K562 (cell line): ENCODE data around the gene CHAF1A. TPM values are rescaled to one million over a fixed set of nuclear protein-coding genes. Genes with fewer than 3 reads are reported as not detected.

Source experiments
- CHD1 ChIP-seq: fragments of 200-600 bp; sonication (generic); IDR thresholded peaks from one replicate; pipeline ENCODE4 v1.6.1; 2012; ENCODE audit warnings: mild to moderate bottlenecking, moderate library complexity, low read length, inconsistent platforms
- FOSL1 ChIP-seq: fragments of 200-800 bp; sonication (Bioruptor generic); conservative IDR thresholded peaks from 2 replicates; pipeline ENCODE4 v1.6.1; 2016; ENCODE audit warnings: missing genetic modification characterization, missing compliant biosample characterization
- HDAC1 ChIP-seq, 2 experiments: fragments of 450-650 bp; IDR thresholded peaks; 2 replicates each; pipeline ENCODE4 v1.6.1; 2016 to 2017; ENCODE audit warnings: inconsistent platforms in 1 of 2, mild to moderate bottlenecking in 1 of 2, moderate library complexity in 1 of 2
- KAT2B ChIP-seq: IDR thresholded peaks from one replicate; pipeline ENCODE4 v1.6.1; 2012; ENCODE audit warnings: low read depth, mild to moderate bottlenecking, control low read depth, inconsistent platforms, low read length, moderate library complexity
- KLF10 ChIP-seq: fragments of 250-450 bp; sonication (Bioruptor Pico); IDR thresholded peaks from 2 replicates; pipeline ENCODE4 v1.6.1; 2021; ENCODE audit warnings: matching md5 sums
- MTA1 ChIP-seq: fragments of 450-650 bp; IDR thresholded peaks from 2 replicates; pipeline ENCODE4 v1.6.1; 2017; ENCODE audit warnings: borderline replicate concordance
- MTA2 ChIP-seq: fragments of 450-650 bp; IDR thresholded peaks from 2 replicates; pipeline ENCODE4 v1.6.1; 2016; ENCODE audit warnings: low read depth
- MYNN ChIP-seq, 2 experiments: sonication (generic); formaldehyde crosslinking in 1 of 2; IDR thresholded peaks; 2 replicates each; pipeline versions ENCODE4 v1.5.0 to v1.6.1; 2016 to 2020; ENCODE audit warnings: antibody characterized with exemption in 1 of 2, missing genetic modification reagents in 1 of 2
- NR2F6 ChIP-seq: fragments of 450-650 bp; formaldehyde crosslinking; IDR thresholded peaks from 2 replicates; pipeline ENCODE4 v1.4.0; 2020; ENCODE audit warnings: mild to moderate bottlenecking
- PURB ChIP-seq: sonication (generic); formaldehyde crosslinking; IDR thresholded peaks from 2 replicates; pipeline ENCODE4 v1.9.0; 2021; ENCODE audit warnings: low read depth, mild to moderate bottlenecking, missing genetic modification reagents
- RAD51 ChIP-seq: fragments of 450-650 bp; IDR thresholded peaks from 2 replicates; pipeline ENCODE4 v1.7.1; 2016; ENCODE audit warnings: low read depth, mild to moderate bottlenecking, borderline replicate concordance
- RCOR1 ChIP-seq, 2 experiments: IDR thresholded peaks; 2 replicates each; pipeline ENCODE4 v1.6.1; 2012; ENCODE audit warnings: low read depth in 2 of 2, low read length in 2 of 2, borderline replicate concordance in 1 of 2, improper control_type of control experiment in 1 of 2
- RNF2 ChIP-seq: sonication (generic); IDR thresholded peaks from 2 replicates; pipeline ENCODE4 v1.6.1; 2016
- SMAD3 ChIP-seq: fragments of 450-650 bp; formaldehyde crosslinking; conservative IDR thresholded peaks from 2 replicates; pipeline ENCODE4 v1.4.0; 2020; ENCODE audit warnings: mild to moderate bottlenecking
- SRF ChIP-seq, 2 experiments: fragments of 250-450, 450-650 bp in 1 of 2; sonication (Bioruptor Pico) in 1 of 2; sonication (generic) in 1 of 2; formaldehyde crosslinking; IDR thresholded peaks; 2 replicates each; pipeline versions ENCODE4 v1.5.0 to v1.5.1; 2020 to 2022; ENCODE audit warnings: mild to moderate bottlenecking in 1 of 2, missing genetic modification reagents in 1 of 2
- STAT5A ChIP-seq: IDR thresholded peaks from 2 replicates; pipeline ENCODE4 v1.6.1; 2012; ENCODE audit warnings: low read length, inconsistent platforms, borderline replicate concordance
- TSHZ1 ChIP-seq: fragments of 250-450 bp; sonication (Bioruptor Pico); IDR thresholded peaks from 2 replicates; pipeline ENCODE4 v1.4.0; 2020; ENCODE audit warnings: mild to moderate bottlenecking, moderate library complexity
- ZMIZ1 ChIP-seq, 2 experiments: fragments of 150-350 bp in 1 of 2; IDR thresholded peaks; 2 replicates each; pipeline ENCODE4 v1.6.1; 2012 to 2016; ENCODE audit warnings: low read depth in 2 of 2, low read length in 2 of 2, mild to moderate bottlenecking in 1 of 2, moderate library complexity in 1 of 2
- ZNF347 ChIP-seq: fragments of 450-650 bp; formaldehyde crosslinking; IDR thresholded peaks from 2 replicates; pipeline ENCODE4 v1.4.0; 2020; ENCODE audit warnings: low read depth, mild to moderate bottlenecking, moderate library complexity
- ZNF584 ChIP-seq: fragments of 200-800 bp; sonication (Bioruptor generic); IDR thresholded peaks from 2 replicates; pipeline ENCODE4 v1.6.1; 2016; ENCODE audit warnings: low read depth, mild to moderate bottlenecking, missing genetic modification characterization, missing compliant biosample characterization
- ZNF699 ChIP-seq: fragments of 250-450 bp; sonication (Bioruptor Pico); IDR thresholded peaks from 2 replicates; pipeline ENCODE4 v1.8.0; 2021; ENCODE audit warnings: mild to moderate bottlenecking, moderate library complexity; ENCODE audit not compliant: insufficient replicate concordance
- polyA plus RNA-seq, 8 experiments: library from polyadenylated mRNA; depleted of rRNA in 4 of 8; stranded (reverse) in 5 of 8; unstranded in 3 of 8; fragments of >200 nt; fragmentation: Nextera tagmentation in 2 of 8; fragmentation: Illumina TruSeq in 1 of 8; extraction: Ambion mirVana in 2 of 8; extraction: Trizol in 1 of 8; gene quantifications; 2 replicates each; pipeline versions ENCODE4 v1.2.1 to v1.2.3, GENCODE V29; 2011 to 2014; ENCODE audit warnings: inconsistent platforms in 1 of 8, missing spikeins in 1 of 8
- total RNA-seq, 7 experiments: library from RNA; depleted of rRNA in 6 of 7; stranded (reverse); fragments of >200 nt in 6 of 7; fragmentation: Illumina TruSeq in 2 of 7; extraction: Trizol in 2 of 7; gene quantifications; 2 replicates each; pipeline versions ENCODE4 v1.2.1 to v1.2.3, GENCODE V29; 2011 to 2021; ENCODE audit warnings: low replicate concordance in 1 of 7

The CHAF1A gene
- total and polyA plus RNA-seq, 9 of the 15 experiments (the other 6 are each of a cell fraction or from before 2014, with no cell fraction given) = 1.6 to 86.9 (median 45.2) TPM

GRCh38 chr19:4454747-4455718, 52.6 kb downstream of the CHAF1A start (continued):
- no peak for TF ChIP-seq KLF10
- no peak for TF ChIP-seq SRF (CRISPR knock-in tag; IDR thresholded peaks at IDR 0.05)
- TF ChIP-seq RNF2 = no peak
- 0 out of 4 replicates have a peak, but pooled peaks of 1 of the 2 experiments have one; percentile 51 for TF ChIP-seq ZMIZ1 (IDR thresholded peaks at IDR 0.05; ENCODE audit: low read depth in 2 of 2, low read length in 2 of 2)
- TF ChIP-seq ZNF699 = no peak
- peak; percentile 24; the same call in 1 of the 2 replicates for TF ChIP-seq MTA2
- TF ChIP-seq PURB (CRISPR knock-in tag) = no peak
- TF ChIP-seq MYNN (IDR thresholded peaks at IDR 0.05) = peak; percentile 69; the same call in 1 of the 2 replicates
- no peak for TF ChIP-seq MYNN (CRISPR knock-in tag; IDR thresholded peaks at IDR 0.05)
- no peak for TF ChIP-seq CHD1
- no peak for TF ChIP-seq STAT5A
- TF ChIP-seq ZNF584 (CRISPR knock-in tag) = no peak
- TF ChIP-seq SMAD3 (CRISPR knock-in tag) = no peak
- TF ChIP-seq RCOR1 (IDR thresholded peaks at IDR 0.05; ENCODE audit: borderline replicate concordance in 1 of 2, low read depth in 2 of 2, low read length in 2 of 2) = peak in 1 of 2 experiments; percentile 73; a peak in 1 of 4 replicates
- no peak for TF ChIP-seq ZNF347 (CRISPR knock-in tag)
- no peak for TF ChIP-seq KAT2B
- TF ChIP-seq FOSL1 = peak; percentile 87
- TF ChIP-seq RAD51 = no peak
- no peak for TF ChIP-seq NR2F6 (CRISPR knock-in tag)
- peak in 1 of 2 experiments; percentile 38; a peak in 1 of 4 replicates for TF ChIP-seq HDAC1 (IDR thresholded peaks at IDR 0.05)
- no peak for TF ChIP-seq MTA1
- TF ChIP-seq TSHZ1 (CRISPR knock-in tag) = no peak
